NCI-H1105 treated with DMSO at 0.1 percent for 48 hours (cell line): ENCODE results near the gene BCAS1.
A peak's percentile ranks its signal among the peaks of the same experiment; 100 is the strongest.
"Not testable (repeated sequence)": the region's sequence is repeated elsewhere in the genome, so short reads cannot be mapped to it uniquely, and the experiment has no call there.

Experiments
- DNase-seq: peaks from one replicate; lab custom pipeline; 2025; lab: John Stamatoyannopoulos, UW

Gene BCAS1

DNA sequence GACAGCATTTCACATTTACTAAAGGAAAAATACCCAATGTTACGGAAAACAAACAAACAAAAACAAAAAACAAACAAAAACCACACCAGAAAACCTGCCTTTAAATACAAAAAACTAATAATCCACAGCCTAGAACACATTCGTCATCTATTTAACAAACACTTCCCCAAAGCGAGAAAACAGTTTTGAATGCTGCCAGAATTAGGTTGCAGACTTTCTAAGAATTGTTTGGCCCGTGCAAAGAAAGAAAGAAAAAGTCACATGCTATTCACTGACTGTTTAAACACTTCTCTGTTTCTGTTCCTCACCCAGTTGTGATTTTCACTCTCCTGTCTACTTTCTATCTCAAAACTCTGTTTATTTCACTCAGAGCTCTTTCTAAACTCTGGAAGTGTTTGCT is 52.5 kb downstream of the BCAS1 start:
- DNase-seq: no peak

GRCh38 chr20:54015496-54015895 is 54.9 kb downstream of the BCAS1 start:
- no peak for DNase-seq

DNA sequence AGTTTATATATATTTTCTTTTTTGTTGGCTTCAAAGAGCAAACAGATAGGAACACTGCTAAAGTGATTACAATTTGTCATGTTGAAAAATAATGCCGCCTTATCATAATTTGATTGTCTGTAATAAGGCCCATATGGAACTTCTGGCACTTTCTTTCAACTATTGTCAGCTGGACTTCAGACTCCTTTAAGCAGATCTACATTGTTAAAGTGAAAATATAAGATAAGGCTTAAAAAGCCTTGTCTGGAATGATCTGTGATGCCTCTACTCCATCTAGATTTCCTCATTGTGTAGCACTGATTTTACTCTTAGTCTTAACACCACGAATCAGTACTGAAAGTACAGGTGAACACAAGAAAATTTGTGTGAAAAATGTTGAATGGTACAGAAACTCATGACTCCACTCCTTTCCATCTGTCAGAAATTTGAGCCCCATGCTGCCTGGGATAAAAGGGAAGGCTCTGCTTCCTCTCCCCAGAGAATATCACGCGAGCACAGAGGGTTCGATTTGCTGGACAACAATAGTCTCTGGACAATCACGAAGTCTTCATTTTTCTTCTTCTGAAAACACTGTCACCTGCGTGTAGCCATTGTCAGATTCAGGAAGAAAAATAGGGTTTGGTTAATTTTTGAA is 56.0 kb downstream of the BCAS1 start:
- no peak for DNase-seq

GRCh38 chr20:54013471-54013870 is 56.9 kb downstream of the BCAS1 start:
- DNase-seq: peak; percentile 25

DNA sequence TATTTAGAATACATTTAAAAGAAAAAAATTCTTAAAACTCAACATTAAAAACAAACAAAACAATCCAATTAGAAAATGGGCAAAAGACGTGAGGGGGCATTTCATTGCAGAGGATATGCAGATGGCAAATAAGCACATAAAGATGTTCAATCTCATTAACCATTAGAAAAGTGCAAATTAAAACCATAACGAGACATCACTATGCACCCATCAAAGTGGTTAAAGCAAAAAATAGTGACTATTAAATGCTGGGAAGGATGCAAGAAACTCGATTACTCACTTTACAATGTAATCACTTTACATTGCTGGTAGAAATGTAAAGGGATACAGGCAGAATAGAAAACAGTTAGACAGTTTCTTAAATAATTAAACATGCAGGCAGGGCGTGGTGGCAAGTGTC is 59.0 kb downstream of the BCAS1 start:
- no peak for DNase-seq

DNA sequence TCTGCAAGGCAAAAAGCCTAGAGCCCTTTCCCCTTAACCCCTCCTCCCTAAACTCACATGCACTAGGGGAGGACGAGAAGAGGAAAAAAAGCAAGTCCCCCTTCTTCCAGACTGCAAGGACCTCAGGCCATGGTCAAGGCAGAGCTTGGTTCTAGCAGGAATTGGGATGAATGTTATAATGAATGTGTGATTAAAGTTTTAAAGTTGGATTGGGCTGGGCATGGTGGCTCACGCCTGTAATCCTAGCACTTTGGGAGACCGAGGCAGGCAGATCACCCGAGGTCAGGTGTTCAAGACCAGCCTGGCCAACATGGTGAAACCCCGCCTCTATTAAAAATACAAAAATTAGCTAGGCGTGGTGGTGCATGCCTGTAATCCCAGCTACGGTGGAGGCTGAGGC is 64.2 kb downstream of the BCAS1 start:
- DNase-seq: not testable (repeated sequence)

DNA sequence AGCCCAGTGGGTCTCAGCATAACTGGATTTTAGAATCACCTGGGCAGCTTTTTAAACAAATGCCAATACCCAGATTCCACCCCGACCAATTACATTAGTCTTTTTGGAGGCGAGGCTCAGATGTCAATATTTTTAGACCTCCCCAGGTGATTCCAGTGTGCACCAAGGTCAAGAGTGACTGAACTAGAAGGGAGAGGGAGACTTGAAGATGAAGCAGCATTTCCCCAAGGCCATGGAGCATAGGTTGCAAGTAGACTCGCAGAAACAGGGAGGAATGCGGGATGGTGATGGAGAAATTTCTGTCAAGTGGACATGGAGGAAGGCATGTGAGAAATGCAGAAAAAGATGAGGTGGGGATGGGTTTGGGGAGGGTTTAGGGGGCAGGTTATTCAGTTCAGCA is 64.9 kb downstream of the BCAS1 start:
- no peak for DNase-seq

DNA sequence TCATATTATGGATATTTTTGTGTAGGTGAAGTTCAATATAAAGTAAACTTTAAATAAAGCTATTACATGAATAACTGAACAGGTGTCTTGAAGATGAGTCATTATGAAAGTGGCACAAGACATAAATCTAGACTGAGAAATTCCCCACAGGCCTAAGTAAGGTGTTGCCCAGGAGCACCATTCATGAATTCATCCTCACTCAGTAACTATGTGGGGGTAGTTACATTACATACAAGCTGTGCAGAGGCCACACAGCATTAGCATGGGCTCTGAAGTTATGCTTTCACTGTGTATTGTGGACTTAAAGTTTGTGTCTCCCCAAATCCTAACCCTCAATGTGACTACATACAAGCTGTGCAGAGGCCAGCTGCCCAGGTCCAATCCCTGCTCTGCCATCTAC is 65.9 kb downstream of the BCAS1 start:
- no peak for DNase-seq

- no peak for DNase-seq
Observed at GRCh38 chr20:54002741-54003140, 67.7 kb downstream of the BCAS1 start.

DNA sequence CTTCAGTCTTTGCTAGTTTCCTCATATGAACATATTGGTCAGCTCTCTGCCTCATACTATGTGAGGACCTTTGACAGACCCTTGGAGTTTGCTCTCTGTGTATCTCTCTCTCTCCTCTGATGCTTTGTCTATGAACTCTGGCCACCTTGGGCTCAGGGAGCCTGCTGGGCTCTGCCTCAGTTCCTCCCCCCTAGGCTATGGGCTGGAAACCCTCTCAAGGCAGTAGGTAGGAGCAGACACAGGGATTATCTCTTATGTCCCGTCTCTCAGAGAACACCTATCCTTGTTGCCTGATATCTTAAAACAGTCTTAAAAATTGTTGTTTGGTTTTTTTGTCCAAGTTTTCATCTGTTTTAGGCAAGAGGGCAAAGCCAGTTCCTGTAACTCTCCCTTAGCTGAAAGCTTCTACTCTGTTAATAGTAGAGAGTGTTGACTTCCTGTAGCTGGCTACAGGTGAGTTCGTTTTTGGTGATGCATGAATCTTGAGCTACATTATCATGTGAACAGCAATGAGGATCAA is 68.3 kb downstream of the BCAS1 start:
- DNase-seq: no peak

DNA sequence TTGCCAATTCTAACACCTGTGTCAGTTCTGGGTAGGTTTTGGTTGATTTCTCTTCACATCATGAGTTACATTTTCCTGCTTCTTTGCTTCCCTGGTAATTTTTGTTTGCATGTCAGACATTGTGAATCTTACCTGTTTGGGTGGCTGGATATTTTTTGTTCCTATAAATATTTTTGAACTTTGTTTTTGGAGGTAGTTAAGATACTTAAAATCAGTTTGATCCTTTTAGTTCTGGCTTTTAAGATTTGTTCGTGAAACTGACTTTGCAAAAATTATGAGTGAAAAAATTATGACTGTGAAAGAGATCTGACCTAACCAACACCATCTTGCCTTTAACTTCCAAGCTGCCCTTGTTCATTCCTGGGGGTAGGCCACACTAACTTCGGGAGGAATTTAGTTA is 69.5 kb downstream of the BCAS1 start:
- no peak for DNase-seq

DNA sequence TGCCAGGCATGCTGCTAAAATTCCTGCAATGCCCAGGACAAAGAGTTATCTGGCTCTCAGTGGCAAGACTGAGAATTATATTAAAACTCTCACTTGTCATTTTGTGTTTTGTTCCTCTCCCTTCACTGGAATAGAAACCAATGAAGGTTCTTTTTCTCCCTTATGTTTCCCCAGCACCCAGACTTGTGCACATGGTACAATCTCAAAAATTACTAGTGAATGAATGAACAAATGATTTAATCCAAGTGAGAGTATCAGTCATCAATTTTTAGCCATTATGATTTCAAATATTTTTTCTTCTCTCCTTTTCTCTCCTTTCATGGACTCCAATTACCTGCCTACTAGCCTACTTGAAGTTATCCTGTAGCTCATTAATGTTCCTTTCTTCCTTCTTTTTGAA is 70.1 kb downstream of the BCAS1 start:
- no peak for DNase-seq

DNA sequence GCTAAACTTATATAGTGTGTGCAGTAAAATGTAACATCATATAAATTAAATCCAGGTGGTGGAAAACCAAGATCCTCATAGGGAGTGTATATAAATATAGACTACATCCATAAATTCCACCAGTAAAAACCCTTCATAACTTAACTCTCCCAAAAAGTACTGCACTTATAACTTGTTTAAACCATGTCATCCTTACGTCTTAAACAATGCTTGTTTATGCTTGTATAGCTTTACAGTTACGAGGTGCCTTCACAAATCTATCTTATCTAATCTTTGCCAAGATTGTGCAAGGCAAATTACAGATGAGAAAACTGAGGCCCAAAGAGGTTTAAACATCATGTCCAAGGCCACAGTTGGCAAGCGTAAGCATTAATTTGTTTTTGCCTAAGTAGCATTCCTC is 71.3 kb downstream of the BCAS1 start:
- DNase-seq: no peak

DNA sequence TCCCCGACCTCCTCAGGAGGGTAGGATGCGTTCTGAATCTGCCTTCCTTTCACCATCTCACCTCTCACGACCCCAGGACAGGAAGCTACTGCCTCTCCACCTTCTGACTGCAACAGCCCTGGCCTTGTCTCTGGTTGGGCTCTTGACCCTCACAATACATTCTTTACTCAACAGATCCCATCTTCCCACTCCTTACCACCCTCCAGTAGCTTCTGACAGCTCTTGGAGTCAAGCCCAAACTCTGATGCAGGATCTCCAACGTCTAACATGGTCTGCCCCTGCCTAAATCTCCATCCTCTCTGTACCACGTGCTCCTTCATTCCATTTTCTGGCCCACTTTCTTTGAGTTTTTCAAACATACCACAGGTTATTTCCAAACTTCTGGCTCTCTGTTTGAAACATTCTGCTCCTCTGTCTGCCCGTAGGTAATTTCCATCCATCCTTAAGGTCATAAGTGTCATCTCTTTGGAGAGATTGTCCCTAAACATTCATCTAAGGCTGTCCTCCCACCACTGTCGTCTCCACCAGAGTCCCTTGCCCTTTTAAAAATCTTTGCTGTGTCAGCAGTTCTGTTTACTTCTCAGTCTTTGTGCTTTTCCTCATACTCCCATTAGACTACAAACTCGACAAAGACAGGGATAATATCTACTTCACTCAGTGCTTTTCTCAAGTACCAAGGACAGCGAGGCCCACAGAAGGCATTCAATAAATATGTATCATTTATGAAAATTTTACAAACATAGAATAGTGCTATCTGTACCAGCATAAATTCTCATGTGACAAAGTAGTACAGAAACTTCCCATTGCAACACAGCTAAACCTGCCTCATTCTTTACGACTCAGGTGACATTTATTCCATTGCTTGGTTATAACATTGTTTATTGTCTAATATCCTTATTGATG is 73.6 kb downstream of the BCAS1 start:
- DNase-seq: no peak

DNA sequence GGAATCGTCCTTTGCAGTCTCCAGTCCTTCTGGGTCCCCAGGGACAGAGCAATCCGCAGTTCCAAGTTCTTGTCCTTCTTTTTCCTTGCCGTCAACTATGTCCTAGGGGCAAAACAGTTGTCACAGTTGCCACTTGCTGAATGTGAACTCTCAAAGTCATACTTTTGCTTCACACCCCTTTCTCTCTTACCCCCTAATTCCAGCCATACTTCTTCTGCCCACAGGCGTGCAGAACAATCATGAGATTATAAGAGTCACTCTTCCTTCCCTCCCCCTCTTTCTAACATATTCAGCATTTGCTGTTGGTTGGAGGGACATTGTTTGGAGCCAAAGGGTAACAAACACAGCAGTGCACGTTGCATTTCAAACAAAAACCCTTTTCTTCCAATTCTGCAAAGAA is 74.4 kb downstream of the BCAS1 start:
- DNase-seq: no peak

DNA sequence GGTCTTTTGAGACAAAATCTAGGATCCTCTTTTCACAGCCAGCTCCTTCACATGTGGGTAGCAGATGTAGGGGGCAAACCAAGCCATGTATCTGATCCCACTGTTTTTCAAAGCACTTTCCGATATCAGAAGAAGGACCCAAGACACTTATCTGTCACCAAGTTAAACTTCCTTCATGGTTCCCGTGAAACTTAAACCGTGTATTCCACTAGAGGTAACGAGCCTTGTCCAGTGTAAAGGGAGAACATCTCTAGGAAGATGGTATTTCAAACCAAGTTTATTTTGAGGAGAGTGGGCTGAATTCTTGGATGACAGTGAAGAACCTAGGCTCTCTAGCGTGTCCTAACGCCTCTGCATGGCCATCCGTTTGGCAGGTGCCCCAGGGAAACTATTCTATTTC is 76.3 kb downstream of the BCAS1 start:
- DNase-seq: no peak

- no peak for DNase-seq
Observed at GRCh38 chr20:53993310-53993709, 77.1 kb downstream of the BCAS1 start.

DNA sequence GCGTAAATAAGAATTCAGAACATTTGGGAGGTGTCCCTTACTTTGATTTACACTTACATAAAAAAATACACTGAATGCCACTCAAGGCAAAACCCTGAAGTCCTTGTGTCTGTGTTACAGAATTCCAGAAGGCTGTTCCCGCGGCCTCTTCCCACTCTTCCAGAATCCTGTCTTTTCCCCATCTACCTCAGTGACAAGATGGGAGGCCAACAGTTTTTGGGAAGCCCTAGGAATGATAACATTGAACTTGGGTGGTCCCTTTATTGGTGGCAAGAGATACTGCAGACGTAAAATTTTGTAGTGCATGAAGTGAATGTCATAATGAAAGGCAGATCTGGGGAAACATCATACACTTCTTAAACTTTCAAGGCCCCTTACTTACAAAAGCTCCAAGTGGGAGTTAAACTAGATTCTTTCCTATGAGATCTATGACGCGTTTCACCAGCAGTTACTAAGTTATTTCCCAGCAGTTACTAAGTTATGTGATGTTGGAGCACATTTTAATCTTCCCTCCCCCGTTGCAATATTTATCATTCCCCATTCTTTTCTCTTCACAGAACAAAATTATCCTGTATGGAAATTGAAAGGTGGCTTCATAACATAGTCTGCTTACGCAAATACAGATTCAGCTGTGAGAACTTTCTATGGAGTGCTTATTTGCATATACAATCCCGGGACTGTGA is 79.5 kb downstream of the BCAS1 start:
- DNase-seq: no peak

DNA sequence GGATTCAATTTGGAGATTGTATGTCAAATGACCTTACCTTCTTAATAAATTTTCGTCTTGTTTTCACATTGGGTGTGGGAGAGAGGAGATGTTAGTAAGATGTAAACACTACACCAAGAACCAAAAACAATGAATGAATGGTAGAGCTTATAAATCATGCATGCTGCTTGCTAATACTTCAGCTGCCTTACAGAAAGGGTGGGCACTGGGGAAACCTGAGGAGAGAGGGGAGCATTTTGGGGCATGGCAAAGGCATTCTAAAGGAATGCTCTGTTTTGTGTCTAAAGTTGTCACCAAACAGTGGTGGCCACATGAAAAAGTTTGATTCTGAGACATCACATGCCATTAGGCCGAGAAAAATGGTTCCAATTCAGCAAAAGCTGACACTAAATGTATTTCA is 80.4 kb downstream of the BCAS1 start:
- no peak for DNase-seq

DNA sequence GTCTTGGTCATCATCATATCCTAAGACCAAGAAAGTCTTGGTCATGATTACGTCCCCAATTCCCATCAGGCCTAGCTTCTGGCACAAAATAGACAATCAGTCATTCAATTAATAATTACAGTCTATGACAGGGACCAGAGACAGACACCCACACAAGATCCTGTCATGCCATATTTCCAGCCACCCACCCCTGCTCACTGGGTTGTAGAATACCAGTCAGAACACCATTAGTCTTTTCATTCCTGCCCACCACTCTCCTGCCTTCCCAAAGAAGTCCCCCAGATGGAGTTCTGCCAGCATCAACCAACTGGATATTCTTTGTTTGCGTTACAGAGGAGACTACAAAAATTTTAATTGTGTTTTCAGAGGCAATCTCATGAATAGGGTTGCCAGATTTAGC is 81.0 kb downstream of the BCAS1 start:
- DNase-seq: no peak

- no peak for DNase-seq
Observed at GRCh38 chr20:53986037-53986650, 84.2 kb downstream of the BCAS1 start.

GRCh38 chr20:53985150-53985518 is 85.3 kb downstream of the BCAS1 start:
- DNase-seq: no peak
